Measurements from ENCODE around the gene TMEM163.

The TMEM163 gene

DNA sequence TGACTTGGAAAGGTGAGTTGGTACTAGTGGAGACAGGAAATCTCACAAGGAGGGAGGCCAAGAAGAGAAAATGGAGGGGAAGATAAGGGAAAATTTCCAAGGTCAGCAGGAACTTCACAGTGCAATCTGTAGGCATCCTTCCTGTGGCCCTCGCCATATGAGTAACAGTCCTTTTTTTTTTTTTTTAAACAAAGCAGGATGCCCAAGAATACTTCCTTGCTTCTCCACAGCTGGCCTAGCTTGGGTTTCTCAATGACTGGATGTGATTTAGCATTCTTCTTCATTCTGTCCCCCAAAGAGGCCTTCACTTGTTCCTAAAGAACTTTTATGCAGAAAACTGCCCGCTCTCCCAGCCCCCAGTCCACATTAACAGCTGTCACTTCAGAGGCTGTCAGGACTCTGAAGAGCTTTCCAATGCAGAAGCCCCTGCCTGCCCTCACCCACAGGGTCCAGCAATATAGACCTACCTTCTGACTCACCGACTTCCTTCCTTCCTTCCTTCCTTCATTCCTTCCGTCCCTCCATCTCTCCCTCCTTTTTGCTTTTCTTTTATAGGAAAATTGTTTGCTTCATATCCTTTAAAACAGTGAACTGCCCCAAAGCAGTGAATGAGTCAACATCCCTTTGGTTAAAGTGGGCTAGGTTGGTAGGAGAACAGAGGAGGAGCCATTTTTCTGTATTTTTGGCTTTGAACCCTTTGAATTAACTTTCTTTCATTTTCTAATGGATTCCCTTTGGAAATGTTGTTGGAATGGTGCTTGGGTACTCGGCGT, 292.9 kb downstream of the TMEM163 start:
- DNase-seq = no peak

DNA sequence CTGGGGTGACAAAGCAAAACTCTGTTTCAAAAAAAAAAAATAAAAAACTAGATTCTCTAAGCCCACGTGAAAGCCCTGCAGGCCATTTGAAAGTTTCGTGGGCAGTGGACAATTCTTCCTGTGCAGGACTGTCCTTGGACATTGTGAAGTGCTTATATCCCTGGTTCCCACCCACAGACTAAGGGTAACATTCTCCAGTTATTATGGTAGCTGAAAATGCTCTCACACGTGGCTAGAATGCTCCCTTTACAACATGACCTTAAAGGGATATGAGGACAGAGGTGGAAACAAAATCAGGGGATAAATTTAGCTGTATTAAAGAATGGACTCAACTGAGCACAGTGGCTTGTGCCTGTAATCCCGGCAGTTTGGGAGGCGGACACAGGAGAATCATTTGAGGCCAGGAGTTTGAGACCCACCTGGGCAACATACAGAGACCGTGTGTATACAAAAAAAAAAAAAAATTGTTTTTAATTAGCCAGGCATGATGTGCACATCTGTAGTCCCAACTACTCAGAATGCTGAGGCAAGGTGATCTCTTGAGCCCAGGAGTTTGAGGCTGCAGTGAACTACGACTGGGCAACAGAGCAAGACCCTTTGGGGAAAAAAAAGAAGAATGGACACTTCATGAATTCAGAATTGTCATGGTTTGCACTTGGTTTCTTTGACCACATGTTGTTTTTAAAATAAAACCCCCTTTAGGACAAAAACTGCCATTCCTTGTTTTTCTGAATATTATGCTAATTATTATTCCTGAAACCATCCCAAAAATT, 297.1 kb downstream of the TMEM163 start:
- DNase-seq = no peak

GRCh38 chr2:134420920-134421319, 297.9 kb downstream of the TMEM163 start:
- DNase-seq = no peak

- DNase-seq = no peak
Observed at GRCh38 chr2:134420259-134420658, 298.5 kb downstream of the TMEM163 start.

DNA sequence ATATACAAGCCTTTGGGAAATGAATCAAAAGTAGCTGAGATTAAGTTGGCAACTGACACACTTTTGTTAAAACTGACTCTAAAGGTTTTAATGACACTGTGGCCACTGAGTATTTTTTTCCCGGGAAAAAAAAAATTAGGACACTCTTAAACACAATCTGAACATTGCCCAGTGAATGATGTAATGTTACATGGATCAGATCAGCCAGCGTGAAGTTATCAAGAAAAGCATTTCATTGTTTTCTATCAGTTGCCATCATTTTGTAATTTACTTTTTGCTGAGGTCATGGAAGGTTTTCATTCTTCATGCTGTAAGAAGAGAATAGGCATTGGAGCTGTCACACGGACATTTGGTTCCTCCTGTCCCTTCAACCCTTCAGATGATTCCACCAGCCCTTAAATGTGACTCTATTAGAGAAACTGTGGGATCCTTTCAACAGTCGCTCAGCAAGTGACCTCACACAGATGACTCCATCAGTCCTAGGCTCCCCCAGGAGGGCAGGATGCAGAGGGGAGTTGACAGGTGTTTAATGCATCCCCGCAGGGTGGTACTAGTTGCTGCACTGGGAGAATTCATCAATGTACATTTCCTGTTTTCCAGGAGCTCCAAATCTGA, 300.7 kb downstream of the TMEM163 start:
- no peak for DNase-seq

DNA sequence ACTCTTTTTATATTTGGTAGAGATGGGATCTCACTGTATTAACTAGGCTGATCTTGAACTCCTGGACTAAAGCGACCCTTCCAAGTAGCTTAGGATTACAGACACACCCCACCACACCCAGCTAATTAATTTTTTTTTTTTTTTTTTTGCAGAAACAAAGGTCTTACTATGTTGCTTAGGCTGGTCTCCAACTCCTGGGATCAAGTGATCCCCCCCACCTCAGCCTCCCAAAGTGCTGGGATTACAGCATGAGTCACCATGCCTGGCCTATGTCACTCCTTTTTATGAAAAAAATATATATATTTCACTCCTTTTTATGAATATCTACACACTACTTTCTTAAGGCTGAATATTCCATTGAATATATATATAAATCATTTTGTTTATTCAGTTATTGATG, 302.2 kb downstream of the TMEM163 start:
- no peak for DNase-seq

DNA sequence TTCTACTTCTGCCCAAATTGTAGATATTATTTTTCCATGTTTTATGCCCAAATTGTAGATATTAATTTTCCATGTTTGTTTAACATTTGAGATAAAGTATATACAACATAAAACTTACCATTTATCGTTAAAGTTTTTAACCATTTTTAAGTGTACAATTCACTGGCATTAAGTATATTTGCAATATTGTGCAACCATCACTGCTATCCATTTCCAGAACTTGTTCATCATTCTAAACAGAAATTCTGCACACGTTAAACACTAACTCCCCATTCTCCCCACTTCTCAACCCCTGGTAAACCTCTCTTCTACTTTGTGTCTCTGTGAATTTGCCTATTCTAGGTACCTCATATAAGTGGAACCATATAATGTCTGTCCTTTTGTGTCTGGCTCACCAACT, 302.8 kb downstream of the TMEM163 start:
- DNase-seq = no peak

DNA sequence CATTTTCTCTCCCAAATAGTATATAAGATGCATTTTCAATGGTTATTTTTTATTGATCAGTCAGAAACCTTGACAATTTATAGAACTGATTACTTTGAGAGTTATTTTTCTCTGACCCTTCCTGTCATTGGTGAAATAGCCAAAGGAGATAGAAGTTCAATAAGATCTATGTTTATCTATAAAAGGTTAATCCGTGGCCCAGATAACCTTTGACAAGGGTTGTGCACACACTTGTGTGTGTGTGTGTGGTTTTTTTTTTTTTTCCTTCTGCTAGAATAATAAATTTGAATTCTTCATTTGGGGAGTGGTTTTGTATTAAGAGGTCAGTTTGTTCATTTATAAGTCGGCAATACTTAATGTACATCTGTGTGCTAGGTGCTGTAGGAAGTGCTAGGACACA, 304.9 kb downstream of the TMEM163 start:
- DNase-seq = no peak

- no peak for DNase-seq
Observed at GRCh38 chr2:134413430-134413829, 305.4 kb downstream of the TMEM163 start.

DNA sequence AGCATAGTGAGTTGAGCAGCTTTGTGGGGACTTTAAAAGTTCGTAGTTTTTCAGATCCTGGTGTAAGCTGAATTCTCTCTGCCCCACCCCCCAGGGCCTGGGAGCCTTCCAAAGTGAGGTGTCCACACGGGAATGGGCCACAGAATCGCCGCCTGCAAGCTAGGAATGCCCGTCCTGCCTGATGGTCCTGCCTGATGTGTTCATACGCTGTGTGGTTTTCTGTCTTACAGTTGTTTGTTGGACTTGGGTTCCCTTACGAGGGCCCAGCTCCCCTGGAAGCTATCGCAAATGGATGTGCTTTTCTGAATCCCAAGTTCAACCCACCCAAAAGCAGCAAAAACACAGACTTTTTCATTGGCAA, 306.2 kb downstream of the TMEM163 start:
- no peak for DNase-seq

DNA sequence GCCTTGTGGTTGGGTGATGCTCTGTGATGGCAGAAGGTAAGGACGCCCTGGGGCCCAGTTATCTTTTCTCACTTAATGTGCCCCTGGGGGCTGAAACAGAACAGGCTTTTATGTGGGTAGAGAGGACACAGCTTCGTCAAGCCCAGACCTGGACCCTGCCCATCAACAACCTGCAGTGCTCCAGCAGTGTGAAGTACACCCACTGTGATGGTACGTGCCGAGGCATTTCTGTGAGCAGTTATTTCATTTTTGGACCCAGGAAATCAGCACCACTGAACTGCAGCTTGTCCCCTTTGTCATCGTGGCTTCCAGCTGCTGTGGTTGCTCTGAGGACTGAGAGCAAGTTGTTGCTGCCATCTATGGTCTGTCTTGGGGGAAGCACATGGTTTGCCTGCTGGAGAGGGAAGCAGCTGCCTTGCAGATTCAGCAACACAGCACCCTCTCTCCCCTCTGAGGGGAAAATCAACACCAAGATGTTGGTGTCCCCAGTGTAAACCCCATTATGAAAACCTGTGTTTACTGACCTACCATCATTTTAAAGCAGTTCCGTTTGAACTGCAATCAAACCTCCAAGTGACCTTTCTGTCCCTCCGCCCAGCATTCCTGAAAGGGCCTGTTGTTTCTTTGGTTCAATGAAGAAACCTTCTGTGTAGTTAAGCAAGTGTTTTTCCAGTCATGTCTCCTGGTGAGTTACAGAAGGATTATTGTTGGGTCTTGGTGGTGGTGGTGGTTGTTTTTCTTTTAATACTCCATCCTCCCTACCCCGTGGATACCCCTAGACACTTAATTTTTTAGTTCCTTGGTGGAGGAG, 306.8 kb downstream of the TMEM163 start:
- DNase-seq = peak; percentile 54

- DNase-seq = no peak
Observed at GRCh38 chr2:134411279-134411827, 307.4 kb downstream of the TMEM163 start.

GRCh38 chr2:134410831-134411231, 308.0 kb downstream of the TMEM163 start:
- no peak for DNase-seq

GRCh38 chr2:134410006-134410405, 308.8 kb downstream of the TMEM163 start:
- no peak for DNase-seq

GRCh38 chr2:134408791-134409190, 310.0 kb downstream of the TMEM163 start:
- no peak for DNase-seq

DNA sequence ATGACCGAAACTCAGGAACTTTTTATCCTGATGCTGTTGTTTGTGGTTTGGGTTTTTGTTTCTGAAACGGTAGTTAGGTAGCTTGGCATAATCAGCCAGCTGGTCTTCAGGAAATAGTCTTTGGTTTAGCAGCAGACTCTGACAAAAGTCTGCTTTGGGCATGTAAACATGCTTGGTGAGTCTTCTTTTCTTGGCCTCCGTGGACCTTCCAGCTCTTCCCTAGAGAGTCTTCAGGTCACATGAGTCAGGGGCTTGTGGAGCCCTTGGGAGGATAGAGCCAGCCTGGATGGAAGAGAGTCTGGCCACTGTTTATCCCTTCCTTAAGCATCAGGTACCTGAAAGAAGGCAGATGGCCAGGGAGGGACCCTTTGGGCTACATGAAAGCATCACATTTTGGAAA, 310.4 kb downstream of the TMEM163 start:
- DNase-seq = no peak

DNA sequence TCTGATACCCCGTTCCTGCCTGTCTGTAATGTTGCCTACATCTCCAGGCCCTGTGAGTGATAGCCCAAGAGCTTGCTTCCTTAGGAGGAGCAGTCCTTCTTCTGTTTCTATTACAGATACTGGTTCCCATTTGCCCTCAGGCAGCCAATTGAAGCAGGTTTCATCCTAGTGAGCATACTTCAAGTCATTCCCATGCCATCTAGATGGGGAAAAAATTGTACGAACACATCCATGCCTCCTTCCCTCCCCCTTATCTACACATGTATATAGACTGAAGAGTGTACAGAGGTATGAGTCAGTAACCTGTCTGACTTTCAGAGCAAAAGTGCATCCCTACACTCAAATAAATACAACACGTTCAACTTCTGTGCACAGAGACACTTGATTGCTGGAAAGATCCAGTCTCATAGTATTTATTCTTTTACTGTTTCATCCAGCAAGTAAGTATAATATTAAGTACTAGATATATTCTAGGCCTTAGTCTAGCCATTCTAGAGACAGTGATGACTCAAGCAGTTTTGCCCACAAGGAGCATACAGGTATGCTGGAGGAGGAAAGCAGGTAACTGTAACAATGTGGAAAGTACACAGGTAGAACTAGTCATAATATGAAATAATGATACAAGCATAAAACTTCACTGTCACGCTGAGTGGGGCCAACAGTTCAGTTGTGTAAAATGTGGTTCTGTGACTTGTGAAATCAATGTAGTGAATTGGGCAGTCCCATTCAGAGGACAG, 311.5 kb downstream of the TMEM163 start:
- no peak for DNase-seq

- DNase-seq = no peak
Observed at GRCh38 chr2:134406736-134407135, 312.1 kb downstream of the TMEM163 start.

DNA sequence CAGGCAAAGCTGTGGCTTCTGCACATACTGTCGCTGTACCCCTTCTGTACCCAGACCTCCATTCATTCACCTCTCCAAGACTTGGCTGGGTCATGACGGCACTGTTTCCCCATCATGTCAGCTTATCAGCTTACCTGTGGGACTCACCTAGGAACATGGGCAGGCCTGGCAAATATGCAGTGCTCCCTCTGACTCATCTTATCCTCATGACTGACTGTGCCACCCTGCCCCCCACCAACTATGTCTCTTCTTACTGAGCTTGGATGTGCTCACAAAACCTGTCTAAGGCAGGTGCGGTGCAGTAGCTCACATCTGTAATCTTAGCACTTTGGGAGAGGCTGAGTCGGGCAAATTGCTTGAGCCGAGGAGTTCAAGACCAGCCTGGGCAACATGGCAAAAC, 312.5 kb downstream of the TMEM163 start:
- no peak for DNase-seq
